H1 (cell line): ENCODE data around the gene PRR23E. TPM values are rescaled to one million over a fixed set of nuclear protein-coding genes. Genes with fewer than 3 reads are reported as not detected.

Experiments
- CTCF ChIA-PET: fragments of 300-600 bp; sonication (Branson Sonifier 250); formaldehyde crosslinking; loops from one replicate; lab custom pipeline; 2021; ENCODE audit not compliant: partially characterized antibody; lab: Charles Lee
- POLR2A ChIA-PET: fragments of 300-600 bp; sonication (Branson Sonifier 250); formaldehyde crosslinking; loops from one replicate; lab custom pipeline; 2021; ENCODE audit warnings: inconsistent platforms; ENCODE audit not compliant: partially characterized antibody; lab: Charles Lee
- DNase-seq, 2 experiments: peaks; one replicate each; pipeline versions ENCODE4 v3.0.0 to v3.0.0-alpha.2; 2010 to 2022; ENCODE audit warnings: low spot score in 2 of 2, low read depth in 1 of 2, mixed read lengths in 1 of 2
- FAIRE-seq: peaks from 2 replicates; lab custom pipeline; 2011; peaks lifted over from hg19 to GRCh38; lab: Jason Lieb, UNC
- H2AFZ ChIP-seq: 2 replicates; pipeline ENCODE4 v1.8.1; 2012; ENCODE audit warnings: low read length, inconsistent platforms
- H2AK5ac ChIP-seq: 2 replicates; pipeline ENCODE4 v1.6.1; 2013; ENCODE audit warnings: low read depth, low read length
- H2BK120ac ChIP-seq: replicated peaks from 2 replicates; pipeline ENCODE3; 2013; ENCODE audit warnings: low read depth, low read length, inconsistent platforms
- H2BK12ac ChIP-seq: 2 replicates; pipeline ENCODE4 v1.6.1; 2013; ENCODE audit warnings: low read depth, low read length
- H2BK15ac ChIP-seq: 2 replicates; pipeline ENCODE4 v1.6.1; 2013; ENCODE audit warnings: low read length
- H2BK20ac ChIP-seq: 2 replicates; pipeline ENCODE4 v1.6.1; 2013; ENCODE audit warnings: low read length
- H2BK5ac ChIP-seq: 2 replicates; pipeline ENCODE4 v1.6.1; 2013; ENCODE audit warnings: low read depth, low read length
- H3K14ac ChIP-seq: 2 replicates; pipeline ENCODE4 v1.6.1; 2013; ENCODE audit warnings: inconsistent platforms; ENCODE audit not compliant: insufficient read length
- H3K18ac ChIP-seq: 2 replicates; pipeline ENCODE4 v1.6.1; 2013; ENCODE audit warnings: low read length; ENCODE audit errors: extremely low read depth
- H3K23ac ChIP-seq: 2 replicates; pipeline ENCODE4 v1.6.1; 2013; ENCODE audit warnings: inconsistent platforms; ENCODE audit not compliant: insufficient read length
- H3K23me2 ChIP-seq: 2 replicates; pipeline ENCODE4 v1.6.1; 2013; ENCODE audit warnings: low read depth, low read length
- H3K27ac ChIP-seq: 2 replicates; pipeline ENCODE4 v1.6.1; 2011; ENCODE audit warnings: low read depth, low read length, inconsistent platforms
- H3K27me3 ChIP-seq, 4 experiments: replicated peaks in 1 of 4; 1 replicate in 1 of 4; 2 replicates in 3 of 4; pipeline versions ENCODE4 v1.6.1 to v1.8.1; 2011 to 2013; ENCODE audit warnings: low read length in 3 of 4, mild to moderate bottlenecking in 3 of 4, inconsistent platforms in 2 of 4, mixed read lengths in 2 of 4, moderate library complexity in 1 of 4; ENCODE audit not compliant: control insufficient read depth in 3 of 4, insufficient read depth in 3 of 4; ENCODE audit errors: extremely low read depth in 1 of 4
- H3K36me3 ChIP-seq, 4 experiments: 2 replicates each; pipeline versions ENCODE4 v1.6.1 to v1.8.1; 2011 to 2013; ENCODE audit warnings: mild to moderate bottlenecking in 4 of 4, low read length in 3 of 4, moderate library complexity in 2 of 4, control low read depth in 1 of 4, inconsistent platforms in 1 of 4; ENCODE audit not compliant: insufficient read depth in 4 of 4, control insufficient read depth in 2 of 4
- H3K4ac ChIP-seq: replicated peaks from 2 replicates; pipeline ENCODE3; 2013; ENCODE audit warnings: low read length, low read depth, mixed read lengths, inconsistent platforms; ENCODE audit not compliant: insufficient read length
- H3K4me1 ChIP-seq, 4 experiments: replicated peaks in 1 of 4; 1 replicate in 1 of 4; 2 replicates in 3 of 4; pipeline versions ENCODE4 v1.6.1 to v1.8.1; 2011 to 2013; ENCODE audit warnings: low read length in 3 of 4, inconsistent platforms in 2 of 4, mixed read lengths in 1 of 4; ENCODE audit not compliant: insufficient read depth in 4 of 4, control insufficient read depth in 3 of 4
- H3K4me2 ChIP-seq, 2 experiments: 2 replicates each; pipeline versions ENCODE4 v1.6.1 to v1.8.1; 2011 to 2013; ENCODE audit warnings: low read depth in 2 of 2, low read length in 2 of 2, control low read depth in 1 of 2, inconsistent platforms in 1 of 2, mild to moderate bottlenecking in 1 of 2; ENCODE audit not compliant: insufficient read depth in 1 of 2
- H3K4me3 ChIP-seq, 4 experiments: fragments of 200-600, 300-600 bp in 1 of 4; sonication (generic), shearing (Covaris generic), sonication (Bioruptor Twin) in 1 of 4; 2 replicates each; pipeline versions ENCODE4 v1.5.1 to v1.8.1; 2011 to 2016; ENCODE audit warnings: low read length in 4 of 4, low read depth in 3 of 4, control low read depth in 2 of 4, inconsistent platforms in 2 of 4, mild to moderate bottlenecking in 2 of 4, mixed read lengths in 1 of 4, moderate library complexity in 1 of 4; ENCODE audit not compliant: insufficient read depth in 2 of 4; ENCODE audit errors: extremely low read depth in 1 of 4
- H3K56ac ChIP-seq: replicated peaks from 2 replicates; pipeline ENCODE3; 2013; ENCODE audit warnings: low read depth, mild to moderate bottlenecking, mixed read lengths, low read length, inconsistent platforms; ENCODE audit not compliant: insufficient read length
- H3K79me1 ChIP-seq: 2 replicates; pipeline ENCODE4 v1.6.1; 2013; ENCODE audit warnings: low read depth, low read length, control low read depth
- H3K79me2 ChIP-seq, 2 experiments: 2 replicates each; pipeline versions ENCODE4 v1.6.1 to v1.8.1; 2012 to 2013; ENCODE audit warnings: low read length in 2 of 2, mild to moderate bottlenecking in 2 of 2, inconsistent platforms in 1 of 2; ENCODE audit not compliant: insufficient read depth in 2 of 2, control insufficient read depth in 1 of 2
- H3K9ac ChIP-seq, 4 experiments: replicated peaks in 1 of 4; 1 replicate in 1 of 4; 2 replicates in 3 of 4; pipeline versions ENCODE4 v1.6.1 to v1.8.1; 2011 to 2013; ENCODE audit warnings: low read depth in 3 of 4, low read length in 3 of 4, control low read depth in 2 of 4, mild to moderate bottlenecking in 2 of 4, moderate library complexity in 2 of 4, inconsistent platforms in 1 of 4; ENCODE audit errors: extremely low read depth in 1 of 4
- H3K9me3 ChIP-seq, 2 experiments: 2 replicates each; pipeline versions ENCODE4 v1.6.1 to v1.8.1; 2012 to 2013; ENCODE audit warnings: mild to moderate bottlenecking in 2 of 2, moderate library complexity in 2 of 2, control low read depth in 1 of 2, inconsistent platforms in 1 of 2, low read depth in 1 of 2, low read length in 1 of 2, mixed read lengths in 1 of 2; ENCODE audit not compliant: insufficient read depth in 2 of 2
- H4K20me1 ChIP-seq, 2 experiments: replicated peaks in 1 of 2; 2 replicates each; pipeline versions ENCODE3 to v1.8.1; 2011 to 2013; ENCODE audit warnings: inconsistent platforms in 2 of 2, low read length in 2 of 2, mild to moderate bottlenecking in 1 of 2; ENCODE audit not compliant: insufficient read depth in 2 of 2, control insufficient read depth in 1 of 2
- H4K5ac ChIP-seq: 2 replicates; pipeline ENCODE4 v1.6.1; 2013; ENCODE audit warnings: low read length, low read depth, mixed read lengths, inconsistent platforms; ENCODE audit not compliant: insufficient read length
- H4K8ac ChIP-seq: 2 replicates; pipeline ENCODE4 v1.8.0; 2013; ENCODE audit warnings: mild to moderate bottlenecking, moderate library complexity, low read length, inconsistent platforms; ENCODE audit not compliant: insufficient read depth; ENCODE audit errors: extremely low read depth
- H4K91ac ChIP-seq: replicated peaks from 2 replicates; pipeline ENCODE3; 2013; ENCODE audit warnings: low read length, mixed read lengths, inconsistent platforms; ENCODE audit not compliant: insufficient read length
- RXRA ChIP-seq: IDR thresholded peaks from 2 replicates; pipeline ENCODE4 v1.6.1; 2011; ENCODE audit warnings: low read depth, mild to moderate bottlenecking, low read length, moderate library complexity; ENCODE audit not compliant: insufficient read depth
- SIRT6 ChIP-seq: IDR thresholded peaks from one replicate; pipeline ENCODE4 v1.7.1; 2012; ENCODE audit warnings: low read length, inconsistent platforms
- SUZ12 ChIP-seq: fragments of 200-600 bp; sonication (generic); IDR thresholded peaks from 2 replicates; pipeline ENCODE4 v1.6.1; 2012; ENCODE audit warnings: mild to moderate bottlenecking, inconsistent platforms, low read length, moderate library complexity, mixed read lengths
- WGBS, 2 experiments: shearing (Covaris generic) in 1 of 2; methylation state at CpG; one replicate each; pipeline versions ENCODE4 v1.1.6 to v1.1.7; 2013 to 2015; ENCODE audit warnings: low lambda C conversion rate in 2 of 2, mixed read lengths in 2 of 2, inconsistent platforms in 1 of 2, low coverage in 1 of 2, missing lambda C conversion rate in 1 of 2; ENCODE audit not compliant: insufficient replicate concordance in 2 of 2, insufficient coverage in 1 of 2, insufficient read length in 1 of 2; ENCODE audit errors: extremely low coverage in 1 of 2, missing lambda C conversion rate in 1 of 2; 5-methylcytosine and 5-hydroxymethylcytosine counted together
- polyA plus RNA-seq, 7 experiments: library from polyadenylated mRNA; depleted of rRNA in 3 of 7; stranded (reverse) in 5 of 7; unstranded in 2 of 7; fragments of >200 nt in 5 of 7; fragments of 200-250 nt in 2 of 7; gene quantifications; 1 replicate in 5 of 7; 2 replicates in 1 of 7; 4 replicates in 1 of 7; pipeline versions ENCODE4 v1.2.1 to v1.2.3, GENCODE V29; 2011 to 2013; ENCODE audit warnings: missing spikeins in 2 of 7, mixed read lengths in 2 of 7
- total RNA-seq: library from RNA; stranded (reverse); fragmentation: NEBNext Ultra II Directional; extraction: Animal tissue kit (Norgen Biotek cat#: 25700); gene quantifications from 2 replicates; pipeline ENCODE4 v1.2.1, GENCODE V29; 2021

Gene PRR23E
- total and polyA plus RNA-seq, 2 of the 8 experiments (the other 6 are each of a cell fraction or from before 2014, with no cell fraction given): not detected

DNA sequence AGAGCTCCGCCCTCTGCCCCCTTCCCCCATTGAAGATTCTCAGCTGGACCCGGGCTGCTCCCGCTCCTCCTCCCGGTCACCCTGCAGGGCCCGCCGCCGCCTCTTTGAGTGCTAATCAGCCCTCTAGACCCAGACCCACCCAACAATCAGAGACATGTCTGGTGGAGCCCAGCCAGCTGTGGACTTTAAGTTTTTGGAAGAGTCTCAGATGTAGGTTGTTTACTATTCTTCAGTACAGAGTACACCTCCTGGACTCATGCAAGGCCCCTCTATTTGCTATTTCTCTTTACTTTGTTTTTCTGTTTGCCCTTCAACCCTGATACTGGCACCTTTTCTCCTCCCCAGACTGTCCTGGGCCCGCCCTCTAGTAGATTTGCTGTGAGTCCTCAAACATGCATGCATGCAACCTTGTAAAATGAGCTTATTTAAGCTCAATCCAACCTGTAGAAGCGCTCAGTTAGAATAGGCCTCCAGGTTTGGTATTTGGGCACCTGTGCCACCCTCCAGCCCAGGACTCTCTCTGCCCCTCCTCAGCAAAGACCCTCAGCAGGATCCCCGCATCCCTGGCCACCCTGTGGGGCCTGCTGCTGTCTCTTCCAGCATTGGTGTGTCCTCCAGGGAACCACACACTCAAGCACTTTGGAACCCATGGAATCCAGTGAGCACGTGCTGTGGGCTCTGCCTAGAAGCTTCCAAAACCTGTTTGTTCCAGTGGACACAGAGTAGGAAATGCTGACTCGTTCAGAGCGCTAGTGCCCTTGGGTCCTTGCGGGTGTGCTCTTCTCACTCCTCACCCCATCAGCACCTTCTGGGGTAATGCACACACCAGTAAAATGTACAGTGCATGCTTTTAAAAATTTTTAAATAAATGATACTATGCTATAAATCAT is 4.6 kb downstream of the PRR23E start:
- H3K79me2 ChIP-seq: no peaks in the 10 kb centered on the region
- no peak overlapping the region for H3K23ac ChIP-seq
- FAIRE-seq (no peak), DNase-seq (peak in 1 of 2 experiments; percentile 41)
- no peak overlapping the region for H4K8ac ChIP-seq
- no peaks in the 10 kb centered on the region for H3K36me3 ChIP-seq
- ChIA-PET CTCF (interaction anchor here (1.4 kb wide), 2 partner anchors 8 to 27 kb away, joined by 3 to 4 read pairs; no protein-coding TSS in a partner anchor), POLR2A (no interaction called here)
- H2BK15ac ChIP-seq: no peak overlapping the region
- no peak overlapping the region for H3K4ac ChIP-seq
- H2BK120ac ChIP-seq: no peak overlapping the region
- H3K18ac ChIP-seq: no peak overlapping the region
- H3K27me3 ChIP-seq: no peaks in the 10 kb centered on the region
- H3K23me2 ChIP-seq: no peaks in the 10 kb centered on the region
- no peak overlapping the region for H2BK12ac ChIP-seq
- no peak overlapping the region for H2BK20ac ChIP-seq
- H3K56ac ChIP-seq: no peak overlapping the region
- WGBS, 2 experiments: 91% methylated on average over 14 of the region's 14 CpGs; no CpG with 5 or more reads in 1 of the 2 experiments
- no peak overlapping the region for H3K9ac ChIP-seq
- H4K5ac ChIP-seq: no peak overlapping the region
- H2AK5ac ChIP-seq: no peak overlapping the region
- no peaks in the 10 kb centered on the region for H3K9me3 ChIP-seq
- H3K79me1 ChIP-seq: no peaks in the 10 kb centered on the region
- H2BK5ac ChIP-seq: no peak overlapping the region
- no peak overlapping the region for H3K4me2 ChIP-seq
- H3K27ac ChIP-seq: no peak overlapping the region
- no peak overlapping the region for H4K91ac ChIP-seq
- H4K20me1 ChIP-seq: no peaks in the 10 kb centered on the region
- H2AFZ ChIP-seq: no peak overlapping the region
- no peak overlapping the region for H3K4me3 ChIP-seq
- no peaks in the 10 kb centered on the region for H3K4me1 ChIP-seq
- no peak overlapping the region for H3K14ac ChIP-seq
- no peak for TF ChIP-seq SIRT6
- TF ChIP-seq SUZ12: no peak
- no peak for TF ChIP-seq RXRA
